K562 (cell line): ENCODE data around the gene CCDC69.

Source experiments
- ASH1L ChIP-seq: fragments of 450-650 bp; IDR thresholded peaks from 2 replicates; pipeline ENCODE4 v1.6.1; 2018; ENCODE audit warnings: borderline replicate concordance, mild to moderate bottlenecking, low read depth; ENCODE audit not compliant: partially characterized antibody
- CTCF ChIP-seq, 3 experiments: IDR thresholded peaks in 2 of 3; conservative IDR thresholded peaks in 1 of 3; 2 replicates each; pipeline ENCODE4 v1.5.1; 2011 to 2012; ENCODE audit warnings: low read length in 3 of 3, mild to moderate bottlenecking in 3 of 3, control low read depth in 2 of 3, improper control_type of control experiment in 1 of 3, inconsistent platforms in 1 of 3, low read depth in 1 of 3, mixed read lengths in 1 of 3, moderate library complexity in 1 of 3; ENCODE audit not compliant: insufficient read depth in 2 of 3
- EGR1 ChIP-seq: fragments of 450-650 bp; conservative IDR thresholded peaks from 2 replicates; pipeline ENCODE4 v1.6.1; 2017; ENCODE audit warnings: mild to moderate bottlenecking
- EP300 ChIP-seq: IDR thresholded peaks from 2 replicates; pipeline ENCODE4 v1.6.1; 2012; ENCODE audit warnings: low read length, improper control_type of control experiment
- HMG20B ChIP-seq: fragments of 250-450 bp; sonication (Bioruptor Pico); IDR thresholded peaks from 2 replicates; pipeline ENCODE4 v1.5.0; 2021; ENCODE audit warnings: mild to moderate bottlenecking
- NFE2 ChIP-seq: IDR thresholded peaks from 2 replicates; pipeline ENCODE4 v1.6.1; 2014; ENCODE audit warnings: antibody characterized with exemption, low read depth
- PHB ChIP-seq: fragments of 250-450 bp; sonication (Bioruptor Pico); IDR thresholded peaks from 2 replicates; pipeline ENCODE4 v1.5.0; 2021
- PRDM10 ChIP-seq: fragments of 450-650 bp; IDR thresholded peaks from 2 replicates; pipeline ENCODE4 v1.6.1; 2018; ENCODE audit not compliant: partially characterized antibody

- peak in 2 of 3 experiments; percentile 12 to 34; a peak in 2 of 6 replicates for TF ChIP-seq CTCF (IDR thresholded peaks at IDR 0.05 in 2 of 3, conservative IDR thresholded peaks at IDR 0.05 in 1 of 3; ENCODE audit: insufficient read depth in 2 of 3, low read depth in 1 of 3, low read length in 3 of 3)
- TF ChIP-seq NFE2, result no peak
- TF ChIP-seq HMG20B (CRISPR knock-in tag), result no peak
- no peak for TF ChIP-seq ASH1L
- TF ChIP-seq EGR1, result no peak
- no peak for TF ChIP-seq PRDM10
- no peak for TF ChIP-seq PHB
- TF ChIP-seq EP300, result no peak
Observed at GRCh38 chr5:151223447-151224264, at the start of gene CCDC69.
